Heart right ventricle (tissue), 16 donors: ENCODE data around the gene PSMA1. TPM values are rescaled to one million over a fixed set of nuclear protein-coding genes. Genes with fewer than 3 reads are reported as not detected.
"Not testable (repeated sequence)": the region's sequence is repeated elsewhere in the genome, so short reads cannot be mapped to it uniquely, and the experiment has no call there.

ENCODE experiments used
- ATAC-seq, 8 donors: fragments of 200-7000 bp; cut with Tn5 transposase; one replicate each; pipeline ENCODE4 v1.9.1; 2020; ENCODE audit warnings: mild to moderate bottlenecking in 8 of 8, moderate library complexity in 8 of 8, moderate number of reproducible peaks in 1 of 8
- DNase-seq, 2 donors: peaks; one replicate each; pipeline ENCODE4 v3.0.0-alpha.2; 2020
- H3K27ac ChIP-seq, 10 donors: fragments of 200-600 bp; sonication (generic) in 2 of 10; one replicate each; pipeline versions ENCODE4 v1.5.0 to v1.8.0; 2020 to 2022; ENCODE audit warnings: mild to moderate bottlenecking in 3 of 10
- H3K27me3 ChIP-seq, 7 donors: fragments of 200-600 bp; one replicate each; pipeline ENCODE4 v1.8.0; 2021 to 2022; ENCODE audit warnings: mild to moderate bottlenecking in 2 of 7
- H3K36me3 ChIP-seq, 9 donors: fragments of 200-600 bp; sonication (generic) in 1 of 9; one replicate each; pipeline versions ENCODE4 v1.5.0 to v1.8.0; 2020 to 2022; ENCODE audit warnings: mild to moderate bottlenecking in 2 of 9
- H3K4me1 ChIP-seq, 9 donors: fragments of 200-600 bp; sonication (generic) in 1 of 9; one replicate each; pipeline versions ENCODE4 v1.5.0 to v1.8.0; 2020 to 2022; ENCODE audit warnings: mild to moderate bottlenecking in 4 of 9
- H3K4me3 ChIP-seq, 10 donors: fragments of 200-600 bp; sonication (generic) in 2 of 10; one replicate each; pipeline versions ENCODE4 v1.5.0 to v1.8.0; 2020 to 2022; ENCODE audit warnings: mild to moderate bottlenecking in 7 of 10, moderate library complexity in 2 of 10
- H3K9me3 ChIP-seq, 11 donors: fragments of 200-600 bp in 10 of 11; sonication (generic) in 2 of 11; one replicate each; pipeline versions ENCODE4 v1.5.0 to v1.8.0; 2013 to 2022; ENCODE audit warnings: mild to moderate bottlenecking in 2 of 11, control low read depth in 1 of 11, moderate library complexity in 1 of 11
- WGBS, 2 donors: extraction: QIAGEN DNeasy Blood & Tissue Kit; methylation state at CpG; one replicate each; pipeline ENCODE4 v1.1.7; 2013; ENCODE audit warnings: inconsistent platforms in 1 of 2; 5-methylcytosine and 5-hydroxymethylcytosine counted together
- intact Hi-C, 10 donors: fragments of 100-400 bp; cut with DNase I; formaldehyde crosslinking; loops; one replicate each; pipeline versions ENCODE4 v1.11.1 to v1.14.2; 2022
- polyA plus RNA-seq, 2 donors: library from polyadenylated mRNA; stranded (reverse); fragments of 200-250 nt; gene quantifications; one replicate each; pipeline ENCODE4 v1.2.3, GENCODE V29; 2013
- total RNA-seq, 10 donors: library from RNA; stranded (reverse); fragmentation: NEBNext Ultra II Directional in 3 of 10; extraction: Animal tissue kit (Norgen Biotek cat#: 25700) in 3 of 10; gene quantifications; one replicate each; pipeline versions ENCODE4 v1.2.1 to v1.2.4, GENCODE V29; 2021 to 2023
- TF ChIP-seq, protein P1 (sequence below), 9 donors: fragments of 200-600 bp; sonication (generic) in 2 of 9; IDR thresholded peaks; one replicate each; pipeline versions ENCODE4 v1.5.0 to v1.8.0; 2021 to 2022; ENCODE audit warnings: antibody characterized with exemption in 9 of 9, mild to moderate bottlenecking in 5 of 9, moderate library complexity in 1 of 9
- donor health status: Arrhythmogenic right ventricular cardiomyopathy.
- donor health status: ischemic (EF 13 %, LVEDD 7.1; RV severe dilation, severe dysfunction).
- donor health status: healthy with polysubstance abuse.
- donor health status: DM: no; HTN: yes; CAD: no.
- donor health status: DM: no; HTN: no; CAD: no.
- donor health status: ischemic (EF 25% LVEDD 6.9; RV normal size, moderate dysfunction).
- donor health status: ischemic (EF 25% LVEDD 5.7; RV mildly dilated, moderate dysfunction).
- donor health status: healthy.
- donor health status: DM: yes; HTN: yes; CAD: no.
- donor health status: Ischemic cardiomyopathy.
- donor health status: ischemic (EF 35%, LVEDD 5.7; RV mildly dilated, moderate dysfunction).
- donor health status: nonischemic (EF 11% LVEDD 7.7; RV severe dilation, severe dysfunction).
- donor health status: DM: yes; HTN: yes; CAD: no.
- donor health status: PGD.
- donor health status: ischemic (EF 29% LVEDD 5.4; RV normal size, mild dysfunction).
- donor health status: nonischemic (EF 23%, LVEDD 6.1; RV moderate dilation, normal function).

PSMA1 gene
- total and polyA plus RNA-seq, 12 donors = 117 to 150 (median 126) TPM

DNA sequence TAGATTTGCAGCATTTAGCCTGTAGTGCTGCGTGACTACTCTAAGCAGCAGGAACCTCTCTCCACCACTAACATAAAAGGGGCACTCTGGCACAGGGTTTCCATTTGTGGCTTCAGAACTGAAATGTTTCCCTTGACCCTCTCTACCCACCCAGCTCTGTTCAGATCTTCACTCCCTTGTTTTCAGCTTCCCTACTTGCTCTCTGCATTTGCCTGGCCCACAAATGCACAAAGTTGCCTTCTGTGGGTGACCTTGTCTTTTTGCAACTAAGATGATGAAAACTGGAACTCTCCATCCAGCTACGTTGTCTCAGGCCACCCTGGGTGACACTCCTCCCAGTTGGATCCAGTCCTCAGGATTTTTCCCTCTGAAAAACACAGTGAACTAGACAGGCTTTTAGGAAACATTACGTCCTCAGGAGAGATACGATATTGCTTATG is 19.8 kb upstream of the PSMA1 start:
- ATAC-seq = peak; percentile 8 to 71 (median 46)
- no peak for DNase-seq
- TF ChIP-seq, protein P1, sequence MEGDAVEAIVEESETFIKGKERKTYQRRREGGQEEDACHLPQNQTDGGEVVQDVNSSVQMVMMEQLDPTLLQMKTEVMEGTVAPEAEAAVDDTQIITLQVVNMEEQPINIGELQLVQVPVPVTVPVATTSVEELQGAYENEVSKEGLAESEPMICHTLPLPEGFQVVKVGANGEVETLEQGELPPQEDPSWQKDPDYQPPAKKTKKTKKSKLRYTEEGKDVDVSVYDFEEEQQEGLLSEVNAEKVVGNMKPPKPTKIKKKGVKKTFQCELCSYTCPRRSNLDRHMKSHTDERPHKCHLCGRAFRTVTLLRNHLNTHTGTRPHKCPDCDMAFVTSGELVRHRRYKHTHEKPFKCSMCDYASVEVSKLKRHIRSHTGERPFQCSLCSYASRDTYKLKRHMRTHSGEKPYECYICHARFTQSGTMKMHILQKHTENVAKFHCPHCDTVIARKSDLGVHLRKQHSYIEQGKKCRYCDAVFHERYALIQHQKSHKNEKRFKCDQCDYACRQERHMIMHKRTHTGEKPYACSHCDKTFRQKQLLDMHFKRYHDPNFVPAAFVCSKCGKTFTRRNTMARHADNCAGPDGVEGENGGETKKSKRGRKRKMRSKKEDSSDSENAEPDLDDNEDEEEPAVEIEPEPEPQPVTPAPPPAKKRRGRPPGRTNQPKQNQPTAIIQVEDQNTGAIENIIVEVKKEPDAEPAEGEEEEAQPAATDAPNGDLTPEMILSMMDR (IDR thresholded peaks at IDR 0.05) = no peak
- Histone ChIP-seq H3K27ac (peak overlapping the region in 6 of 10 donors; percentile 25 to 72 (median 60)), H3K4me3 (no peak overlapping the region), H3K4me1 (peaks cover 0 to 73% (median 44%) of the 10 kb centered on the region in 9 donors), H3K27me3 (no peaks in the 10 kb centered on the region), H3K36me3 (no peaks in the 10 kb centered on the region), H3K9me3 (no peaks in the 10 kb centered on the region)
- WGBS, 2 donors = 53 to 62% methylated on average over 4 of the region's 4 CpGs
- intact Hi-C loops = loop anchor here in 9 of 10 donors (5.0 to 10.0 kb wide), 10 partner anchors 42 to 535 kb away; partner anchors contain the start of genes PDE3B (in 7 of the 9), CALCB (in 3 of the 9) and CYP2R1 (in 1 of the 9)

DNA sequence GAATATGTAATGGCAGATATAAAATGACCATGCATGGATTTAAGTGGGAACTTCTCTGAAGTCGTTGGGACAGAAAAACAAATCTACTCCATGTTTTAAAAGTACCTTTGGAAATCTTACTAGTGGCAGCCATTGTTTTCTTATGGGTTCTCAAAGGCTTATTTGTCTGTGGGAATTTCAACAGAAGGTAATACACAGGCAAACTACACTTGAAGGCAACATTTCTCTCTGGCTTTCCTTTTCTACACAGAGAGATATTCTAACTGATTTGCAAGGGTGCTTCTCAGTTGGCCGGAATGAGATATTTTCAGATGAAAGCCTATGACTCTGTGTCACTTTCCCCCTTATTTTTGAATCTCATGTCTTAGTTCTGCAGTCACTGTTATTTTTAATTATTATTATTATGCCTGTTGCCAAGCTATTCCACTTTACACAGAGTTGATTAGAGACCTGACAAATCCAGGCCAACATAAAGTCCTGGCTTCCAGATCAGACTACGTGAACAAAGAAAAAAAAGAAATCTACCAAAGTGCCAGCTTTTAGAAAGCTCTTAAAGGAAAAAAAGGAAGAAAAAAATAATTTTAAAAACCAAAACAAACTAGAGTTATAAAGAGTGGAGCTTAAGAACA is 18.9 kb upstream of the PSMA1 start:
- Histone ChIP-seq H3K4me3 (no peak overlapping the region), H3K27ac (peak overlapping the region in 8 of 10 donors; percentile 21 to 72 (median 66)), H3K9me3 (no peaks in the 10 kb centered on the region), H3K27me3 (no peaks in the 10 kb centered on the region), H3K36me3 (no peaks in the 10 kb centered on the region), H3K4me1 (peaks cover 0 to 64% (median 44%) of the 10 kb centered on the region in 9 donors)
- 53 to 60% methylated on average over 3 of the region's 3 CpGs for WGBS, 2 donors
- intact Hi-C loops = loop anchor here in 8 of 10 donors (5.0 to 10.0 kb wide), 6 partner anchors 103 to 536 kb away; partner anchors contain the start of genes CALCB (in 3 of the 8), PDE3B (in 3 of the 8) and CYP2R1 (in 1 of the 8)
- TF ChIP-seq, protein P1 (IDR thresholded peaks at IDR 0.05) = no peak
- ATAC-seq = peak in 6 of 8 donors; percentile 34 to 70 (median 48)
- DNase-seq = no peak

DNA sequence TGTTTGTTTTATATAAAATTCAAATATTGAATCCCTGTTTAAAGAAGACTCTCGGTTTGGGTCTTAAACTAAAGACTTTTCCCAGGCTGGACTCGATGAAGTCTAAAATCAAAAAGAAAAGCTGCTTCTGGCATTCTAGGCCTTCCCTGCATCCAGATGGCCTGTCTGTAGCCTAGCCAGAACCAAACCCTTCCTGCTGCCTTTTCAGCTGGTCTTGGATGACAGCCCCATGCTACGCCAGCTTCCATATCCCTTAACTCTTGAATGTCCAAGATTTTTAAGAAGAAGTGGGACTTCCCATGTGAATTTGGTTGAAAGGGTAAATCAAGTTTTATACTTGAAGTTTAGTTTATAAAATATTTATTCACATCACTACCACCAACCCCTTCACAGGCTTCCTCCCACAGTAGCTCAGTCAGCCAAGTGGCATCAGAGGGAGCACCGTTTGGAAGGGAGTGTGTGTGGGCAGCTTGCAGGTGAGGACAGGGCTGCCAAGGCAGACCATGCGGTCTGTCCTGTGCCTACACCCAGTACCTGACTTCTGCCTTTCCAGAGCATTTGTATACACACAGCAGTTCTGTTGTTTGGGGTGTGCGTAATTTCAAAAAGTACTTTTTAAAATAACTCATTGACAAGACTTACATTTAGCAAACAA is 18.2 kb upstream of the PSMA1 start:
- H3K4me1 ChIP-seq = peaks cover 0 to 58% (median 44%) of the 10 kb centered on the region in 9 donors
- no peaks in the 10 kb centered on the region for H3K36me3 ChIP-seq
- DNase-seq = no peak
- ATAC-seq = peak in 5 of 8 donors; percentile 31 to 61 (median 51)
- peak overlapping the region in 8 of 10 donors; percentile 30 to 72 (median 66) for H3K27ac ChIP-seq
- no peak overlapping the region for H3K4me3 ChIP-seq
- H3K27me3 ChIP-seq = no peaks in the 10 kb centered on the region
- intact Hi-C loops = loop anchor here in 8 of 10 donors (5.0 to 10.0 kb wide), 6 partner anchors 104 to 536 kb away; partner anchors contain the start of genes CALCB (in 3 of the 8), PDE3B (in 3 of the 8) and CYP2R1 (in 1 of the 8)
- WGBS, 2 donors = 63 to 65% methylated on average over 6 of the region's 6 CpGs
- H3K9me3 ChIP-seq = no peaks in the 10 kb centered on the region
- TF ChIP-seq, protein P1 (IDR thresholded peaks at IDR 0.05) = no peak

- Histone ChIP-seq H3K27me3 (no peaks in the 10 kb centered on the region), H3K36me3 (no peaks in the 10 kb centered on the region), H3K4me1 (peaks cover 0 to 51% (median 44%) of the 10 kb centered on the region in 9 donors), H3K4me3 (peak overlapping the region in 1 of 10 donors; percentile 24), H3K9me3 (no peaks in the 10 kb centered on the region), H3K27ac (peak overlapping the region in 4 of 10 donors; percentile 46 to 72 (median 58))
- TF ChIP-seq, protein P1 (IDR thresholded peaks at IDR 0.05) = peak; percentile 66 to 84 (median 79)
- DNase-seq (peak in 1 of 2 donors; percentile 28), ATAC-seq (no peak)
- intact Hi-C loops = loop anchor here in 9 of 10 donors (1.0 to 10.0 kb wide), 8 partner anchors 105 to 538 kb away; partner anchors contain the start of genes CALCB (in 3 of the 9), PDE3B (in 3 of the 9) and CYP2R1 (in 1 of the 9)
- WGBS, 2 donors = 9 to 10% methylated on average over 5 of the region's 5 CpGs
Measured at GRCh38 chr11:14537134-14537599, 17.0 kb upstream of the PSMA1 start.

- not testable (repeated sequence) for H3K36me3 ChIP-seq, ATAC-seq, DNase-seq, H3K27me3 ChIP-seq, H3K9me3 ChIP-seq, H3K4me3 ChIP-seq, H3K27ac ChIP-seq
- 96 to 99% methylated on average over 4 of the region's 4 CpGs for WGBS, 2 donors
- intact Hi-C loops = loop anchor here in 8 of 10 donors (5.0 to 10.0 kb wide), 6 partner anchors 107 to 540 kb away; partner anchors contain the start of genes CALCB (in 3 of the 8), PDE3B (in 3 of the 8) and CYP2R1 (in 1 of the 8)
- peaks cover 0 to 31% (median 27%) of the 10 kb centered on the region in 9 donors for H3K4me1 ChIP-seq
Measured at GRCh38 chr11:14535166-14535565, 15.0 kb upstream of the PSMA1 start.
